Hair follicular keratinocyte (primary cell): ENCODE data around the gene TLCD2. TPM values are rescaled to one million over a fixed set of nuclear protein-coding genes. Genes with fewer than 3 reads are reported as not detected.

Experiments used
- total RNA-seq: library from RNA; depleted of rRNA; stranded (reverse); fragments of >200 nt; gene quantifications from 2 replicates; pipeline ENCODE4 v1.2.3, GENCODE V29; 2015

Gene TLCD2
- total RNA-seq: 0.99 and 1.2 TPM in 2 replicates

GRCh38 chr17:1709971-1710806, at the start of gene TLCD2:
TSS of gene TLCD2 (minus strand) at chr17:1710377. CDS start at chr17:1710242, 135 bp downstream.

GRCh38 chr17:1742371-1743087, 32.4 kb upstream of the TLCD2 start, which contains the start of gene SERPINF2:
TSS of gene SERPINF2 (plus strand) at chr17:1742871. CDS start at chr17:1744996, 2,125 bp downstream.

GRCh38 chr17:1724351-1724868, 14.2 kb upstream of the TLCD2 start, which contains the start of gene WDR81:
TSS of gene WDR81 (plus strand) at chr17:1724704. CDS start at chr17:1724960, 256 bp downstream.

GRCh38 chr17:1684378-1685189, 25.6 kb downstream of the TLCD2 start, which contains the start of gene PRPF8:
TSS of gene PRPF8 (minus strand) at chr17:1684867. CDS start at chr17:1684571, 296 bp downstream.

Other genes with a start within 250 kb of the TLCD2 start
- 95.3 and 137 TPM in 2 replicates for gene MYO1C, start 217.7 kb downstream of the TLCD2 start, total RNA-seq
- 16.0 and 37.3 TPM in 2 replicates for gene INPP5K, start 193.8 kb downstream of the TLCD2 start, total RNA-seq
- gene PITPNA, start 147.6 kb downstream of the TLCD2 start, total RNA-seq: 21.1 and 32.9 TPM in 2 replicates
- gene SLC43A2, start 81.5 kb downstream of the TLCD2 start, total RNA-seq: 9.1 and 14.0 TPM in 2 replicates
- gene SCARF1, start 64.6 kb downstream of the TLCD2 start, total RNA-seq: 0.16 TPM in 1 of 2 replicates, not detected in the other
- gene RILP, start 60.5 kb downstream of the TLCD2 start, total RNA-seq: 7.9 and 11.1 TPM in 2 replicates
- gene PRPF8, start 25.5 kb downstream of the TLCD2 start, total RNA-seq: 110 and 129 TPM in 2 replicates
- gene WDR81, start 14.3 kb upstream of the TLCD2 start, total RNA-seq: 8.8 and 12.7 TPM in 2 replicates
- gene SERPINF2, start 32.5 kb upstream of the TLCD2 start, total RNA-seq: 0.08 and 0.70 TPM in 2 replicates
- gene SERPINF1, start 51.7 kb upstream of the TLCD2 start, total RNA-seq: 2.7 and 5.2 TPM in 2 replicates
- gene SMYD4, start 119.5 kb upstream of the TLCD2 start, total RNA-seq: 4.7 and 6.3 TPM in 2 replicates
- gene RPA1, start 119.6 kb upstream of the TLCD2 start, total RNA-seq: 20.1 and 27.5 TPM in 2 replicates